Measurements from ENCODE around the gene TEX52. TPM values are rescaled to one million over a fixed set of nuclear protein-coding genes. Genes with fewer than 3 reads are reported as not detected.

TEX52 gene
- total and polyA plus RNA-seq, 2 donors (not counting 3 experiments of a cell fraction or from before 2014, with no cell fraction given): not detected

DNA sequence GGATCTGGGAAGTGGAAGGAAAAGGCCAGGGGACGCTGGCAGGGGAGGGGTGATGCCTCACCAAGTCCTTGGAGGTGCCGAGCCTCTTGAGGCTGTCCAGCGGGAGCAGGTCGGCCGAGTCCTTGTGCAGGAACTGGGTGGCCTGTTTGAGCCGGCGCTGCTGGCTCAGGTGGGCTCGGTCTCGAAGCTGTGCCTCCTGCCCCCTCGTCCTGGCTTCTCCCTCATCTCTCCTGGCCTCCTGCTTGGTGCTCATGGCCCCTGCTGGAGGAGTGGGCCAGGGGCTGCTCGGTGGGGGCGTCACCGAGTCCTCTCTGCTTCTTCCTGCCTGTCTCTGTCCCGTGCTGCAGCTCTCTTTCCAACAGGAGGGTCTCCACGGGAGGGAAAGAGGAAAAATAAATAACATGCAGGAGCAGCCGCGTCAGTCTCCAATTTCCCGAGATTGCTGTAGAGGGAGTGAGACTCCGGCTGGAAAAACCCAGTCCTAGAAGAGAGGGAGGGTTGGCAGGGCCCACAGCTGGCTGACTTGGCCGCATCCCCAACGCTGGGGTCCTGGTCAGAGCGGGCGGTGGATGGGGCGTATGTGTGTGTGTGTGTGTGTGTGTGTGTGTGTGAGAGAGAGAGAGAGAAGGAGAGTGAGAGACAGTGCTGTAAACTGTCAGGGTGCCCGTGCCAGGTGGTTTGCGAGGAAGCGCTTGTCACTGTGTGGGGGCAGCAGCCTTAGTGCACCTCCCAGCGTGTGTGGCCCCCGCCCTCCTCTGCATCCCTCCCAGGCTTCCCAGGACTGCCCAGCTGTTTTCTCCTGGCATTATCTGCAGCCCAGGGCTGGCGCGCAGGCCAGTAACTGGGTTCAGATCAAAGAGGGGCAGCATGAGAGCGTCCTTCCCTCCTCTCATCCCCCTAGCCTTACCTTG is 22.0 kb downstream of the TEX52 start, which contains the start of gene NRIP2:
TSS of gene NRIP2 (minus strand) at position 455 of the 911 bp plus-strand sequence. CDS start at position 403, 52 bp downstream.
- Histone ChIP-seq H3K4me2 (ENCODE audit: insufficient read depth, low read length) (no peak within 1 kb of the TSS), H3K4me3 (replicated peaks in 1 of 3; ENCODE audit: insufficient read depth in 1 of 3, low read depth in 1 of 3, low read length in 3 of 3) (no peak within 1 kb of the TSS)
- dilution Hi-C loops (cut with MboI; ENCODE audit: extremely low pct_ligation_motif_present, low sequenced_read_pairs): no loop called here

More for the DNA sequence above, 22.0 kb downstream of the TEX52 start, which contains the start of gene NRIP2:
- Histone ChIP-seq H3K9ac (replicated peaks; ENCODE audit: extremely low read depth, insufficient read depth, low read length) (no peak within 1 kb of the TSS), H3K27ac (ENCODE audit: insufficient read depth, low read depth, low read length) (no peak within 1 kb of the TSS), H3K9me3 (replicated peaks; ENCODE audit: control insufficient read depth, insufficient read depth, low read length) (no peaks in the 10 kb centered on the region), H3K79me2 (ENCODE audit: control insufficient read depth, insufficient read depth, low read length) (no peaks in the 10 kb centered on the region), H3K27me3 (ENCODE audit: control insufficient read depth in 2 of 2, insufficient read depth in 2 of 2, low read length in 2 of 2) (peaks cover 0 to 4% of the 10 kb centered on the region in 2 experiments), H2AFZ (ENCODE audit: low read depth, low read length) (no peak within 1 kb of the TSS), H3K9me1 (replicated peaks; ENCODE audit: control insufficient read depth, extremely low read depth, insufficient read depth, low read length) (no peaks in the 10 kb centered on the region), H4K20me1 (replicated peaks; ENCODE audit: control insufficient read depth, extremely low read depth, insufficient read depth, low read length) (no peaks in the 10 kb centered on the region), H3K36me3 (ENCODE audit: control insufficient read depth in 2 of 2, extremely low read depth in 1 of 2, insufficient read depth in 2 of 2, low read length in 2 of 2) (peaks cover 0 to 2% of the 10 kb centered on the region in 2 experiments), H3K4me1 (ENCODE audit: control insufficient read depth, extremely low read depth, insufficient read depth, low read length) (no peaks in the 10 kb centered on the region)
- intact Hi-C loops (cut with micrococcal nuclease): no loop called here
- CTCF ChIA-PET: interaction anchor here (0.8 to 2.8 kb wide), 5 partner anchors 10 to 207 kb away, joined by 3 to 12 read pairs (median 5); no protein-coding TSS in a partner anchor
- DNase-seq (ENCODE audit: low read depth, low spot score) (peak; percentile 29), FAIRE-seq (no peak)
- TF ChIP-seq POLR2AphosphoS5 (IDR thresholded peaks at IDR 0.05; ENCODE audit: insufficient read depth, low read depth, low read length) (no peak), JUN (IDR thresholded peaks at IDR 0.05; ENCODE audit: borderline replicate concordance, insufficient read depth, insufficient read length, low read depth) (no peak), GATA2 (IDR thresholded peaks at IDR 0.05; ENCODE audit: insufficient read depth, insufficient read length, low read depth, low read length) (no peak), EZH2 (IDR thresholded peaks at IDR 0.05; ENCODE audit: borderline replicate concordance, low read depth, low read length, severe bottlenecking) (no peak), MYC (IDR thresholded peaks at IDR 0.05; ENCODE audit: low read depth, low read length) (no peak), POLR2A (IDR thresholded peaks at IDR 0.05; ENCODE audit: low read depth, low read length) (no peak), FOS (IDR thresholded peaks at IDR 0.05; ENCODE audit: borderline replicate concordance, insufficient read depth, low read length) (no peak)
- TF ChIP-seq, protein P1, sequence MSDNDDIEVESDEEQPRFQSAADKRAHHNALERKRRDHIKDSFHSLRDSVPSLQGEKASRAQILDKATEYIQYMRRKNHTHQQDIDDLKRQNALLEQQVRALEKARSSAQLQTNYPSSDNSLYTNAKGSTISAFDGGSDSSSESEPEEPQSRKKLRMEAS (IDR thresholded peaks at IDR 0.05; ENCODE audit: insufficient read depth, insufficient read length): no peak
- TF ChIP-seq, protein P2, sequence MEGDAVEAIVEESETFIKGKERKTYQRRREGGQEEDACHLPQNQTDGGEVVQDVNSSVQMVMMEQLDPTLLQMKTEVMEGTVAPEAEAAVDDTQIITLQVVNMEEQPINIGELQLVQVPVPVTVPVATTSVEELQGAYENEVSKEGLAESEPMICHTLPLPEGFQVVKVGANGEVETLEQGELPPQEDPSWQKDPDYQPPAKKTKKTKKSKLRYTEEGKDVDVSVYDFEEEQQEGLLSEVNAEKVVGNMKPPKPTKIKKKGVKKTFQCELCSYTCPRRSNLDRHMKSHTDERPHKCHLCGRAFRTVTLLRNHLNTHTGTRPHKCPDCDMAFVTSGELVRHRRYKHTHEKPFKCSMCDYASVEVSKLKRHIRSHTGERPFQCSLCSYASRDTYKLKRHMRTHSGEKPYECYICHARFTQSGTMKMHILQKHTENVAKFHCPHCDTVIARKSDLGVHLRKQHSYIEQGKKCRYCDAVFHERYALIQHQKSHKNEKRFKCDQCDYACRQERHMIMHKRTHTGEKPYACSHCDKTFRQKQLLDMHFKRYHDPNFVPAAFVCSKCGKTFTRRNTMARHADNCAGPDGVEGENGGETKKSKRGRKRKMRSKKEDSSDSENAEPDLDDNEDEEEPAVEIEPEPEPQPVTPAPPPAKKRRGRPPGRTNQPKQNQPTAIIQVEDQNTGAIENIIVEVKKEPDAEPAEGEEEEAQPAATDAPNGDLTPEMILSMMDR (IDR thresholded peaks at IDR 0.05; ENCODE audit: extremely low read depth in 1 of 2, insufficient read depth in 1 of 2, low read depth in 1 of 2, low read length in 2 of 2): no peak
- POLR2A ChIA-PET: no interaction called here
- BruUV-seq (replicated peaks): no TSS peak

All from endothelial cell of umbilical vein (primary cell).